Immature natural killer cell (primary cell): ENCODE results near the gene RAX2. TPM values are rescaled to one million over a fixed set of nuclear protein-coding genes. Genes with fewer than 3 reads are reported as not detected.
A peak's percentile ranks its signal among the peaks of the same experiment; 100 is the strongest.

Source experiments
- DNase-seq, 3 donors: peaks; one replicate each; pipeline ENCODE4 v3.0.0; 2022; ENCODE audit warnings: mixed read lengths in 1 of 3
- H3K27ac Mint-ChIP-seq, 6 donors: one replicate each; pipeline ENCODE4 v1.8.0; 2020; ENCODE audit warnings: mixed read lengths in 6 of 6, mild to moderate bottlenecking in 5 of 6, inconsistent platforms in 4 of 6, moderate library complexity in 3 of 6
- H3K27me3 Mint-ChIP-seq, 3 donors: one replicate each; pipeline ENCODE4 v1.8.0; 2020 to 2021; ENCODE audit warnings: low read depth in 3 of 3, mild to moderate bottlenecking in 3 of 3, mixed read lengths in 3 of 3, moderate library complexity in 3 of 3, inconsistent platforms in 1 of 3
- H3K36me3 Mint-ChIP-seq, 3 donors: one replicate each; pipeline ENCODE4 v1.8.0; 2020; ENCODE audit warnings: mixed read lengths in 3 of 3, inconsistent platforms in 2 of 3, mild to moderate bottlenecking in 2 of 3
- H3K4me1 Mint-ChIP-seq, 2 donors: one replicate each; pipeline ENCODE4 v1.8.0; 2020; ENCODE audit warnings: inconsistent platforms in 2 of 2, mild to moderate bottlenecking in 2 of 2, mixed read lengths in 2 of 2, moderate library complexity in 1 of 2
- H3K4me3 Mint-ChIP-seq, 5 donors: one replicate each; pipeline ENCODE4 v1.8.0; 2020; ENCODE audit warnings: mild to moderate bottlenecking in 5 of 5, mixed read lengths in 5 of 5, inconsistent platforms in 3 of 5, moderate library complexity in 3 of 5
- H3K9me3 Mint-ChIP-seq, 6 donors: one replicate each; pipeline ENCODE4 v1.8.0; 2020; ENCODE audit warnings: mild to moderate bottlenecking in 6 of 6, mixed read lengths in 6 of 6, inconsistent platforms in 4 of 6, moderate library complexity in 3 of 6
- polyA plus RNA-seq, 3 donors: library from polyadenylated mRNA; unstranded; fragments of 300-500 nt; fragmentation: Illumina TruSeq; gene quantifications; one replicate each; pipeline ENCODE4 v1.2.3, GENCODE V29; 2021

The RAX2 gene
- polyA plus RNA-seq, 3 donors from 2014 or later = not detected

GRCh38 chr19:3808420-3809143 is 36.6 kb upstream of the RAX2 start:
- Mint-ChIP-seq H3K4me1 (peaks cover 66 to 82% of the 10 kb centered on the region in 2 donors), H3K27ac (peak overlapping the region; percentile 35 to 98 (median 85))
- no peak for DNase-seq

GRCh38 chr19:3807574-3808354 is 35.7 kb upstream of the RAX2 start:
- peaks cover 58 to 76% of the 10 kb centered on the region in 2 donors for H3K4me1 Mint-ChIP-seq
- no peaks in the 10 kb centered on the region for H3K36me3 Mint-ChIP-seq
- H3K4me3 Mint-ChIP-seq = peak overlapping the region; percentile 30 to 84 (median 46)
- H3K9me3 Mint-ChIP-seq = no peaks in the 10 kb centered on the region
- H3K27ac Mint-ChIP-seq = peak overlapping the region; percentile 27 to 98 (median 89)
- no peak for DNase-seq
- H3K27me3 Mint-ChIP-seq = peaks cover 6 to 15% (median 11%) of the 10 kb centered on the region in 3 donors

More at GRCh38 chr19:3808420-3809143, 36.6 kb upstream of the RAX2 start:
- H3K9me3 Mint-ChIP-seq = no peaks in the 10 kb centered on the region
- H3K4me3 Mint-ChIP-seq = peak overlapping the region in 3 of 5 donors; percentile 40 to 47 (median 46)
- H3K36me3 Mint-ChIP-seq = no peaks in the 10 kb centered on the region
- peaks cover 10 to 21% (median 11%) of the 10 kb centered on the region in 3 donors for H3K27me3 Mint-ChIP-seq

- Mint-ChIP-seq H3K4me3 (peak overlapping the region in 2 of 5 donors; percentile 70 to 84), H3K36me3 (no peaks in the 10 kb centered on the region), H3K4me1 (peaks cover 52 to 72% of the 10 kb centered on the region in 2 donors), H3K27me3 (peaks cover 2 to 8% (median 5%) of the 10 kb centered on the region in 3 donors), H3K9me3 (no peaks in the 10 kb centered on the region), H3K27ac (peak overlapping the region; percentile 86 to 98 (median 92))
- no peak for DNase-seq
Observed at GRCh38 chr19:3807131-3807480, 35.1 kb upstream of the RAX2 start.

GRCh38 chr19:3805859-3806258 is 33.8 kb upstream of the RAX2 start:
- H3K9me3 Mint-ChIP-seq = no peaks in the 10 kb centered on the region
- peak overlapping the region in 2 of 5 donors; percentile 33 to 49 for H3K4me3 Mint-ChIP-seq
- H3K27me3 Mint-ChIP-seq = peaks cover 4 to 16% (median 10%) of the 10 kb centered on the region in 3 donors
- peak overlapping the region in 3 of 6 donors; percentile 82 to 94 (median 84) for H3K27ac Mint-ChIP-seq
- no peak for DNase-seq
- no peaks in the 10 kb centered on the region for H3K36me3 Mint-ChIP-seq
- peaks cover 54 to 71% of the 10 kb centered on the region in 2 donors for H3K4me1 Mint-ChIP-seq

GRCh38 chr19:3804429-3804828 is 32.4 kb upstream of the RAX2 start:
- Mint-ChIP-seq H3K27me3 (peaks cover 4 to 20% (median 15%) of the 10 kb centered on the region in 3 donors), H3K4me3 (peak overlapping the region in 1 of 5 donors; percentile 18), H3K4me1 (peaks cover 61 to 73% of the 10 kb centered on the region in 2 donors)

GRCh38 chr19:3803986-3804385 is 32.0 kb upstream of the RAX2 start:
- DNase-seq = no peak
- peak overlapping the region; percentile 24 to 67 (median 38) for H3K4me3 Mint-ChIP-seq
- no peaks in the 10 kb centered on the region for H3K9me3 Mint-ChIP-seq

More at GRCh38 chr19:3804429-3804828, 32.4 kb upstream of the RAX2 start:
- no peaks in the 10 kb centered on the region for H3K9me3 Mint-ChIP-seq
- DNase-seq = no peak
- peak overlapping the region; percentile 71 to 94 (median 84) for H3K27ac Mint-ChIP-seq
- no peaks in the 10 kb centered on the region for H3K36me3 Mint-ChIP-seq

GRCh38 chr19:3803114-3803888 is 31.3 kb upstream of the RAX2 start:
- Mint-ChIP-seq H3K9me3 (peaks cover 0 to under 1% (median 0%) of the 10 kb centered on the region in 6 donors), H3K4me1 (peaks cover 66 to 74% of the 10 kb centered on the region in 2 donors), H3K4me3 (peak overlapping the region in 3 of 5 donors; percentile 12 to 36 (median 25)), H3K27me3 (peaks cover 4 to 17% (median 17%) of the 10 kb centered on the region in 3 donors), H3K36me3 (peaks cover 0 to under 1% (median 0%) of the 10 kb centered on the region in 3 donors), H3K27ac (peak overlapping the region; percentile 51 to 89 (median 81))
- DNase-seq = no peak

More at GRCh38 chr19:3803986-3804385, 32.0 kb upstream of the RAX2 start:
- Mint-ChIP-seq H3K27ac (peak overlapping the region; percentile 51 to 92 (median 84)), H3K27me3 (peaks cover 4 to 20% (median 17%) of the 10 kb centered on the region in 3 donors), H3K4me1 (peaks cover 66 to 73% of the 10 kb centered on the region in 2 donors), H3K36me3 (no peaks in the 10 kb centered on the region)

- Mint-ChIP-seq H3K27ac (peak overlapping the region; percentile 62 to 95 (median 91)), H3K36me3 (peaks cover 5 to 9% (median 9%) of the 10 kb centered on the region in 3 donors), H3K27me3 (peaks cover 8 to 20% (median 19%) of the 10 kb centered on the region in 3 donors), H3K9me3 (peaks cover 0 to 10% (median 3%) of the 10 kb centered on the region in 6 donors), H3K4me1 (peaks cover 65 to 71% of the 10 kb centered on the region in 2 donors), H3K4me3 (peak overlapping the region; percentile 79 to 87 (median 85))
- DNase-seq = peak; percentile 84 to 88 (median 87)
Observed at GRCh38 chr19:3801412-3802096, 29.5 kb upstream of the RAX2 start.

- peaks cover 6 to 10% (median 9%) of the 10 kb centered on the region in 3 donors for H3K36me3 Mint-ChIP-seq
- H3K27ac Mint-ChIP-seq = peak overlapping the region; percentile 62 to 95 (median 91)
- no peak for DNase-seq
- H3K27me3 Mint-ChIP-seq = peaks cover 8 to 20% (median 18%) of the 10 kb centered on the region in 3 donors
- peaks cover 68 to 70% of the 10 kb centered on the region in 2 donors for H3K4me1 Mint-ChIP-seq
- H3K9me3 Mint-ChIP-seq = peaks cover 0 to 11% (median 5%) of the 10 kb centered on the region in 6 donors
- peak overlapping the region; percentile 79 to 87 (median 85) for H3K4me3 Mint-ChIP-seq
Observed at GRCh38 chr19:3800996-3801395, 29.0 kb upstream of the RAX2 start.

GRCh38 chr19:3798137-3798536 is 26.1 kb upstream of the RAX2 start:
- H3K9me3 Mint-ChIP-seq = peaks cover 0 to 11% (median 5%) of the 10 kb centered on the region in 6 donors
- H3K4me3 Mint-ChIP-seq = peak overlapping the region; percentile 68 to 87 (median 72)
- peak overlapping the region; percentile 83 to 97 (median 94) for H3K27ac Mint-ChIP-seq
- peaks cover 8 to 20% (median 17%) of the 10 kb centered on the region in 3 donors for H3K27me3 Mint-ChIP-seq
- peak; percentile 80 to 83 (median 82) for DNase-seq
- H3K4me1 Mint-ChIP-seq = peaks cover 63 to 68% of the 10 kb centered on the region in 2 donors
- H3K36me3 Mint-ChIP-seq = peaks cover 6 to 10% (median 9%) of the 10 kb centered on the region in 3 donors

GRCh38 chr19:3796358-3796757 is 24.3 kb upstream of the RAX2 start:
- DNase-seq = no peak
- Mint-ChIP-seq H3K4me1 (peaks cover 69 to 74% of the 10 kb centered on the region in 2 donors), H3K36me3 (peaks cover 6 to 14% (median 10%) of the 10 kb centered on the region in 3 donors), H3K4me3 (peak overlapping the region in 1 of 5 donors; percentile 41), H3K9me3 (peaks cover 0 to 11% (median 5%) of the 10 kb centered on the region in 6 donors), H3K27me3 (peaks cover 7 to 17% (median 16%) of the 10 kb centered on the region in 3 donors), H3K27ac (peak overlapping the region; percentile 39 to 95 (median 90))

- H3K27me3 Mint-ChIP-seq = peaks cover 13 to 20% (median 14%) of the 10 kb centered on the region in 3 donors
- peaks cover 6 to 14% (median 10%) of the 10 kb centered on the region in 3 donors for H3K36me3 Mint-ChIP-seq
- H3K4me3 Mint-ChIP-seq = peak overlapping the region in 3 of 5 donors; percentile 8 to 32 (median 23)
- H3K4me1 Mint-ChIP-seq = peaks cover 71 to 80% of the 10 kb centered on the region in 2 donors
- H3K27ac Mint-ChIP-seq = peak overlapping the region in 5 of 6 donors; percentile 52 to 68 (median 60)
- no peak for DNase-seq
- H3K9me3 Mint-ChIP-seq = peaks cover 0 to 11% (median 5%) of the 10 kb centered on the region in 6 donors
Observed at GRCh38 chr19:3793799-3794198, 21.8 kb upstream of the RAX2 start.
